ENCODE measurements around the gene PAFAH1B1.

- TF ChIP-seq CTCF (IDR thresholded peaks at IDR 0.05) (no peak), POLR2A (IDR thresholded peaks at IDR 0.05; ENCODE audit: low read depth) (no peak), POLR2AphosphoS5 (IDR thresholded peaks at IDR 0.05) (no peak)
These were observed 117.6 kb downstream of the PAFAH1B1 start for GRCh38 chr17:2710803-2711607.

Measured in esophagus muscularis mucosa (tissue), 3 donors.